Stimulated activated naive B cell treated with anti-CD40 and anti-IgM and Interleukin-4, amounts not matched to agents 10 μg/mL and 1 μg/mL and 100 μg/mL, for 72 hours (primary cell): ENCODE measurements around the gene APOOL.
"Not testable (repeated sequence)": the region's sequence is repeated elsewhere in the genome, so short reads cannot be mapped to it uniquely, and the experiment has no call there.

Experiments
- ATAC-seq, 2 donors: fragments of 150-1000 bp; cut with Tn5 transposase; replicated peaks; 2 replicates each; pipeline ENCODE4 v1.10.0; 2021; ENCODE audit warnings: moderate library complexity in 1 of 2
- DNase-seq: peaks from one replicate; pipeline ENCODE4 v3.0.0; 2021
- H3K27ac Mint-ChIP-seq: one replicate; pipeline ENCODE4 v1.8.0; 2022; ENCODE audit warnings: mild to moderate bottlenecking, mixed read lengths
- H3K27me3 Mint-ChIP-seq, 2 donors: one replicate each; pipeline ENCODE4 v1.8.0; 2022; ENCODE audit warnings: mixed read lengths in 2 of 2
- H3K36me3 Mint-ChIP-seq, 2 donors: one replicate each; pipeline ENCODE4 v1.8.0; 2022; ENCODE audit warnings: mixed read lengths in 2 of 2, mild to moderate bottlenecking in 1 of 2
- H3K4me1 Mint-ChIP-seq, 2 donors: one replicate each; pipeline ENCODE4 v1.8.0; 2022; ENCODE audit warnings: mixed read lengths in 2 of 2, mild to moderate bottlenecking in 1 of 2
- H3K4me3 Mint-ChIP-seq, 2 donors: one replicate each; pipeline ENCODE4 v1.8.0; 2022; ENCODE audit warnings: mild to moderate bottlenecking in 2 of 2, mixed read lengths in 2 of 2, moderate library complexity in 1 of 2
- H3K9me3 Mint-ChIP-seq, 2 donors: one replicate each; pipeline ENCODE4 v1.8.0; 2022; ENCODE audit warnings: mixed read lengths in 2 of 2, mild to moderate bottlenecking in 1 of 2

Gene APOOL

GRCh38 chrX:85029043-85029442, 25.4 kb downstream of the APOOL start:
- Mint-ChIP-seq H3K4me3 (no peak overlapping the region), H3K27me3 (no peaks in the 10 kb centered on the region), H3K27ac (no peak overlapping the region), H3K9me3 (peaks cover 0 to 1% of the 10 kb centered on the region in 2 donors), H3K4me1 (peaks cover 0 to 2% of the 10 kb centered on the region in 2 donors), H3K36me3 (peaks cover 0 to 5% of the 10 kb centered on the region in 2 donors)
- DNase-seq: no peak
- ATAC-seq: no peak

- Mint-ChIP-seq H3K9me3 (peaks cover 0 to 1% of the 10 kb centered on the region in 2 donors), H3K27me3 (no peaks in the 10 kb centered on the region), H3K4me3 (no peak overlapping the region), H3K4me1 (peaks cover 0 to 2% of the 10 kb centered on the region in 2 donors), H3K27ac (no peak overlapping the region), H3K36me3 (peaks cover 0 to 5% of the 10 kb centered on the region in 2 donors)
- no peak for DNase-seq
- no peak for ATAC-seq
Observed at GRCh38 chrX:85031505-85031904, 27.8 kb downstream of the APOOL start.

DNA sequence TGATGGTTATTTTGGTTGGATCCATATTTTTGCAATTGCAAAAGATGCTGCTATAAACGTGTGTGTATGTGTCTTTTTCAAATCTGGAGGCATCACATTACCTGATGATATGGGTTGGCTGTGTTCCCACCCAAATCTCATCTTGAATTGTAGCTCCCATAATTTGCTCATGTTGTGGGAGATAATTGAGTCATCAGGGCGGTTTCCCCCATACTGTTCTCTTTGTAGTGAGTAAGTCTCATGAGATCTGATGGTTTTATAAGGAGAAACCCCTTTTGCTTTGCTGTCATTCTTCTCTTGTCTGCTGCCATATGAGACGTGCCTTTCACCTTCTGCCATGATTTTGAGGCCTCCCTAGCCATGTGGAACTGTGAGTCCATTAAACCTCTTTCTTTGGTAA, 33.4 kb downstream of the APOOL start:
- ATAC-seq: no peak
- peaks cover 14 to 15% of the 10 kb centered on the region in 2 donors for H3K9me3 Mint-ChIP-seq
- no peak overlapping the region for H3K4me3 Mint-ChIP-seq
- H3K4me1 Mint-ChIP-seq: peaks cover 10 to 21% of the 10 kb centered on the region in 2 donors
- peaks cover 8 to 22% of the 10 kb centered on the region in 2 donors for H3K36me3 Mint-ChIP-seq
- H3K27ac Mint-ChIP-seq: no peak overlapping the region
- no peak for DNase-seq
- H3K27me3 Mint-ChIP-seq: no peaks in the 10 kb centered on the region

GRCh38 chrX:85051627-85052026, 48.0 kb downstream of the APOOL start:
- Mint-ChIP-seq H3K27ac (no peak overlapping the region), H3K4me3 (no peak overlapping the region), H3K4me1 (no peaks in the 10 kb centered on the region), H3K27me3 (no peaks in the 10 kb centered on the region), H3K9me3 (no peaks in the 10 kb centered on the region), H3K36me3 (peaks cover 2 to 5% of the 10 kb centered on the region in 2 donors)
- DNase-seq (no peak), ATAC-seq (no peak)

- no peak for DNase-seq
- Mint-ChIP-seq H3K27me3 (no peaks in the 10 kb centered on the region), H3K27ac (no peak overlapping the region), H3K4me1 (no peaks in the 10 kb centered on the region), H3K9me3 (no peaks in the 10 kb centered on the region), H3K4me3 (no peak overlapping the region), H3K36me3 (peaks cover 5 to 8% of the 10 kb centered on the region in 2 donors)
- no peak for ATAC-seq
Observed at GRCh38 chrX:85052205-85052604, 48.5 kb downstream of the APOOL start.

DNA sequence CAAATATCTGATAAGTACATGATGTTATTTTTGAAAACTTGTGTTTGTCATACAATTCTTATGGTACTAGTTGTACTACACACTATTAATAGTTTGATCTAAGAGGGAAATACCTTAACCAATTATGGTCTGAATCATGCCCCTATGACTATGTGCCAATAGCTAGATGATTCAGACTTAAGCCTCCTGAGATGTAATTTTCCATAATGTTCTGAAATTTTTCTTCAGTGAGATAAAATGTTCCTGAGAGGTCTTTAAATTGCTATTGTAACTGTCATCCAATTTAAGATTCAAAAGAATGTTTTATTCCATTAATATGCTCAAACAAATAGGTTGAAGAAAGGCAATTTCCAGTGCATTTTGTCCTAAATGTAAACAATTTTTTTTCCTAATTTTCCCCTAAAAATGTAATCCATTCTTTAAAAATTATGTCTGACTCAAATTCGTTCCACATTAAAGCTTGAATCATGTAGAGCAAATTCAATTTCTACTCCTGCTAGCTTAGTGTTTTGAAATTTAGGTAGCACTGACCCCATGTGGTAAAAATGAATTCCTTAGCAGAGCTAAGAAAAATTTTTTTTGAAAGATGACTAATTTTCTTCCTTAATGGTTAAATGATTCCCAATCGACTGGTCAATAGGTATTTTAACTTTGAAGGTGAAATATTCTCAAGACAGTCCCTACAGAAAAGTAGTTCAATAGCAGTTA, 49.1 kb downstream of the APOOL start:
- no peak overlapping the region for H3K4me3 Mint-ChIP-seq
- H3K27me3 Mint-ChIP-seq: no peaks in the 10 kb centered on the region
- peaks cover 5 to 8% of the 10 kb centered on the region in 2 donors for H3K36me3 Mint-ChIP-seq
- no peaks in the 10 kb centered on the region for H3K9me3 Mint-ChIP-seq
- ATAC-seq (peak in 1 of 2 donors; percentile 52), DNase-seq (no peak)
- no peak overlapping the region for H3K27ac Mint-ChIP-seq
- H3K4me1 Mint-ChIP-seq: no peaks in the 10 kb centered on the region

DNA sequence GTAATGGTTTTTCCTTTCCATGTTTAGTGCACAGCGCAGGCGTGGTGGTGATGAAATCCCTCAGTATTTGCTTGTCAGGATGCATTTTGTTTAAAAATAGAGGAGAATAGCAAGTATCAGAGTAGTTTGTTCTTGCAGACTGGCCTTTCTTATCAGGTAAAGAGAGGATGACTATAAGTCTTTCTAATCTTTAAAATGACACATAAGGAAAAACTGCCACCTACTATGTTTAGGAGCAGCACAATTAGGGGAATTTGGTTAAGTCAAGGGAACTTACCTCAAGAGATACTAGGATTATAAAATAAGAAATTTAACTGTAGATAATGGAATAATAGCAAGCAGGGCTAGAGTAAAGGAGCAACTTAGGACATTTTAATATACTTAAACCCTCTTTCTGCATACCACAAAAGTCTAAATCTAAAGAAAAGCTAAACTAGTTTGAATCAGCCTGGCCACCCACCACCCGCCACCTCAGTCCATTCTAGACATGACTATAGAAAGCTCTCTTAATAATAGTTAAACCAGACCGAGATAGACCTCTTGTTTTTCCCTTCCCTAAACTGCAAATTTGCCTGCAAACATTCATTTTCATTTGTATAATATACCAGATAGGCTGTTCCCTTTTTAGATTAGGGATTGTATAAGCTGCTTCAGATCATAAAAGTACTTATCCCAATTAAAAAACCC, 62.0 kb downstream of the APOOL start:
- Mint-ChIP-seq H3K9me3 (peaks cover 2 to 4% of the 10 kb centered on the region in 2 donors), H3K4me3 (no peak overlapping the region), H3K27ac (no peak overlapping the region), H3K4me1 (no peaks in the 10 kb centered on the region), H3K27me3 (no peaks in the 10 kb centered on the region), H3K36me3 (peaks cover 19 to 31% of the 10 kb centered on the region in 2 donors)
- DNase-seq: no peak
- ATAC-seq: no peak

- not testable (repeated sequence) for H3K4me1 Mint-ChIP-seq, H3K4me3 Mint-ChIP-seq, DNase-seq, H3K9me3 Mint-ChIP-seq, H3K27me3 Mint-ChIP-seq, ATAC-seq, H3K27ac Mint-ChIP-seq
- H3K36me3 Mint-ChIP-seq: peaks cover 18 to 19% of the 10 kb centered on the region in 2 donors
Observed at GRCh38 chrX:85077247-85077646, 73.6 kb downstream of the APOOL start.

DNA sequence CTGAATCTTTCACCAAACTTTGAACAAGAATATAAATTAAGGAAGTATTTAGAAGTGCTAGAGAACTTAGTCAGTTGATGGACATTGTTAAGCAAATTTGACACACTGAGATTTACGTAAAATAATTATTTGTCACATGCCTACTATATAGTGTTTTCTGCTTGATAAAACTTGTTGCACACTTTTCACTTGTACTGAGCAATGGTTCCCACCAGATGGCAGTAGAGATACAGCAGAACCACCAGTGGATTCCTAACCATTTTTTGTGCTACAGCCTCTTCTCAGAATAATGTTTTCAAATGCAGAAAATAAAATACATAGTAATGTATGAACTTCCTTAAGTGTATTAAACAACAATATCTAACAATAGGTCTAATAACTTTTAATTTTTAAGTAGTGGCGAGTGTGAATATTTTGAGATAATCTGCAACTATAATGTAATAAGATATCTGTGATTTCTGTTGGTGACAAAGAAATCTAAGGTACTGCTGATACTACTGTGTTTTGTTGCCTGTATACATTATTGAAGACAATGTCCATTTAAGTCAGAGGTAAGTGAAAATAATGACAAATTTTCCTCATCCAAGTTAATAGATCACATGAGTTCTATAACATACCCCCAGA, 81.2 kb downstream of the APOOL start:
- Mint-ChIP-seq H3K27ac (no peak overlapping the region), H3K9me3 (no peaks in the 10 kb centered on the region), H3K4me3 (no peak overlapping the region), H3K4me1 (no peaks in the 10 kb centered on the region), H3K36me3 (peaks cover 21 to 25% of the 10 kb centered on the region in 2 donors), H3K27me3 (no peaks in the 10 kb centered on the region)
- DNase-seq (peak; percentile 8), ATAC-seq (peak in 1 of 2 donors; percentile 58)

GRCh38 chrX:85089321-85089840, 85.7 kb downstream of the APOOL start:
- Mint-ChIP-seq H3K27me3 (no peaks in the 10 kb centered on the region), H3K9me3 (no peaks in the 10 kb centered on the region), H3K27ac (no peak overlapping the region), H3K4me3 (no peak overlapping the region), H3K36me3 (peaks cover 21 to 23% of the 10 kb centered on the region in 2 donors), H3K4me1 (no peaks in the 10 kb centered on the region)
- ATAC-seq (no peak), DNase-seq (no peak)

DNA sequence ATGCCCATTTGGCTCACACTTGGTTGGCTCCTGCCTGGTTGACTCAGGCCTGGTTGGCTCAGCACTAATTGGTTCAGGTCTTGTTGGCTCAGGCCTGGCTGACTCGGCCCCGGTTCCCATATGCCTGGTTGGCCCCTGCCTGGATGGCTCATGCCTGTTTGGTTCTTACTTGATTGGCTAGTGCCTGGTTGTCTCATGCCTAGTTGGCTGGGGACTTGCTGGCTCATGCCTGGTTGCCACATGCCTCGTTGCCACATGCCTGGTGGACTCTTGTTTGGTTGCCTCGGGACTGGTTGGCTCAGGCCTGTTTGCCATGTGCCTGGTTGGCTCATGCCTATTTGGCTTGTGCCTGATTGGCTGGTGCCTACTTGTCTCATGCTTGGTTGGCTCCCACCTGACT, 103.7 kb downstream of the APOOL start:
- Mint-ChIP-seq H3K9me3 (no peaks in the 10 kb centered on the region), H3K36me3 (no peaks in the 10 kb centered on the region), H3K27ac (no peak overlapping the region), H3K4me3 (no peak overlapping the region), H3K4me1 (peaks cover 0 to 4% of the 10 kb centered on the region in 2 donors), H3K27me3 (no peaks in the 10 kb centered on the region)
- DNase-seq: no peak
- ATAC-seq: no peak

DNA sequence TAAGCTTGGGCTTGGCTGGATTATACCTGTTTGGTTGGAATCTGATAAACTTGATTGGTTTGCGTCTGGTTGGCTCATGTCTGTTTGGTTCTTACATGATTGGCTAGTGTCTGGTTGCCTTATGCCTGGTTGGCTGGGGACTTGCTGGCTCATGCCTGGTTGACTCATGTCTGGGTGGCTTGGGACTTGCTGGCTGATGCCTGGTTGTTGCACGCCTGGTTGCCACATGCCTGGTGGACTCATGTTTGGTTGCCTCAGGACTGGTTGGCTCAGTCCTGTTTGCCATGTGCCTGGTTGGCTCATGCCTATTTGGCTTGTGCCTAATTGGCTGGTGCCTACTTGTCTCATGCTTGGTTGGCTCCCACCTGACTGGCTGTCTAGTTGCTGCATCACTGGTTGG, 104.5 kb downstream of the APOOL start:
- H3K27ac Mint-ChIP-seq: no peak overlapping the region
- ATAC-seq: no peak

DNA sequence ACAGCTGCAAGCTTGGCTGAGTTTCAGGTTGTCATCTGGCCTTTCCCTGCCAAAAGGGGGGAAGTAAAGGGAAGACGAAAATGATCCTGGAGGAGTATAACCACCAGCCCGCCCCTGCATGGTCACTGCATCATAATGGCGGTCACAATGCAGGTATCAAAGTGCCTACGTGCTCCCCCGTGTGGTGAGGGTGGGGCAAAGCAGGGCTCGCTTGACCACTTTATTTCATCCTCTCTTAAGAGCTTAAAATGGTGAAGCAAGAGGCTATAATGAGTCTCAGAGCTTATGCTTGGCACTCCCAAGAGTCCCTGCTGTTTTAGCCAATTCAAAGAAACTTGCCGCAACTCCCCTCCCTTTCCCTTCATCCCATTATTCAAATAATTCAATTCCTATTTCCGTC, 105.6 kb downstream of the APOOL start:
- H3K27me3 Mint-ChIP-seq: no peaks in the 10 kb centered on the region
- no peaks in the 10 kb centered on the region for H3K9me3 Mint-ChIP-seq

More for the DNA sequence above, 104.5 kb downstream of the APOOL start:
- DNase-seq: no peak
- Mint-ChIP-seq H3K36me3 (no peaks in the 10 kb centered on the region), H3K4me3 (no peak overlapping the region), H3K27me3 (no peaks in the 10 kb centered on the region), H3K9me3 (no peaks in the 10 kb centered on the region), H3K4me1 (peaks cover 0 to 11% of the 10 kb centered on the region in 2 donors)

DNA sequence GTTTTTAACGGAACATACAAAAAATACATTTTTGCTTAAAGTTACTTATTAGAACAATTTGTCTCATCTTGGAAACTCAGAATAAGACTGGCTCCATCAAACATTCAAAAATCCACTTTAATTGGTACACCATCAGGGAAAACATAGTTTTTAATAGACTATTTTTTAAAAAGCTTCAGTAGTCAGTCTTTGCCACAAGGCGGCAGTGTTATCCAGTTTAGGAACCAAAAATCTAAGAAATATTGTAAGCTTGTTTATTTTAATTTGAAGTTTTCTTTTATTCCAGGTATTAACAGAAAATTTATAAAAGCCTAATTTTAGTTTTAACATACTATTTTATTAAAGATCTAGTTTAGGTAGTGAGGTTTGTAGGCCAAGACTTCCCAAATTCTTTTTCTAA, 107.7 kb downstream of the APOOL start:
- DNase-seq: no peak
- ATAC-seq: no peak

More for the DNA sequence above, 105.6 kb downstream of the APOOL start:
- H3K4me1 Mint-ChIP-seq: peaks cover 0 to 11% of the 10 kb centered on the region in 2 donors
- no peak overlapping the region for H3K27ac Mint-ChIP-seq
- ATAC-seq (peak; percentile 21 to 41), DNase-seq (no peak)
- no peak overlapping the region for H3K4me3 Mint-ChIP-seq
- no peaks in the 10 kb centered on the region for H3K36me3 Mint-ChIP-seq

More for the DNA sequence above, 107.7 kb downstream of the APOOL start:
- Mint-ChIP-seq H3K27ac (no peak overlapping the region), H3K27me3 (peaks cover 0 to 4% of the 10 kb centered on the region in 2 donors), H3K9me3 (no peaks in the 10 kb centered on the region), H3K4me3 (no peak overlapping the region), H3K4me1 (peaks cover 0 to 11% of the 10 kb centered on the region in 2 donors), H3K36me3 (no peaks in the 10 kb centered on the region)
